Astrocyte (in vitro differentiated cells and primary cell): ENCODE data around the gene HSPA4. TPM values are rescaled to one million over a fixed set of nuclear protein-coding genes. Genes with fewer than 3 reads are reported as not detected.
"Not testable (repeated sequence)": the region's sequence is repeated elsewhere in the genome, so short reads cannot be mapped to it uniquely, and the experiment has no call there.

Experiments used
- DNase-seq: peaks from one replicate; pipeline ENCODE4 v3.0.0-alpha.2; 2010; ENCODE audit warnings: low read depth
- FAIRE-seq: peaks from 2 replicates; lab custom pipeline; 2011; peaks lifted over from hg19 to GRCh38; lab: Jason Lieb, UNC
- H2AFZ ChIP-seq: 2 replicates; pipeline ENCODE4 v1.6.0; 2012; ENCODE audit warnings: low read depth, low read length, inconsistent platforms
- H3K27ac ChIP-seq: 2 replicates; pipeline ENCODE4 v1.5.1; 2011; ENCODE audit warnings: low read depth, low read length, inconsistent platforms
- H3K27me3 ChIP-seq: 2 replicates; pipeline ENCODE4 v1.6.0; 2011; ENCODE audit warnings: low read length, inconsistent platforms; ENCODE audit not compliant: insufficient read depth
- H3K36me3 ChIP-seq: 2 replicates; pipeline ENCODE4 v1.5.1; 2011; ENCODE audit warnings: low read length, inconsistent platforms; ENCODE audit not compliant: insufficient read depth
- H3K4me1 ChIP-seq: 2 replicates; pipeline ENCODE4 v1.5.1; 2011; ENCODE audit warnings: low read length, inconsistent platforms; ENCODE audit not compliant: insufficient read depth
- H3K4me2 ChIP-seq: 2 replicates; pipeline ENCODE4 v1.6.0; 2012; ENCODE audit warnings: low read length, inconsistent platforms
- H3K4me3 ChIP-seq: 2 replicates; pipeline ENCODE4 v1.5.1; 2011; ENCODE audit warnings: low read depth, mild to moderate bottlenecking, low read length, inconsistent platforms; ENCODE audit not compliant: insufficient read depth
- H3K79me2 ChIP-seq: 2 replicates; pipeline ENCODE4 v1.6.0; 2012; ENCODE audit warnings: mild to moderate bottlenecking, low read length, inconsistent platforms; ENCODE audit not compliant: insufficient read depth
- H3K9ac ChIP-seq: 2 replicates; pipeline ENCODE4 v1.6.0; 2012; ENCODE audit warnings: mild to moderate bottlenecking, low read length, inconsistent platforms
- H3K9me3 ChIP-seq: 2 replicates; pipeline ENCODE4 v1.5.1; 2012; ENCODE audit warnings: low read depth, mild to moderate bottlenecking, low read length, inconsistent platforms; ENCODE audit not compliant: insufficient read depth
- H4K20me1 ChIP-seq: 2 replicates; pipeline ENCODE4 v1.6.0; 2012; ENCODE audit warnings: low read length, inconsistent platforms; ENCODE audit not compliant: insufficient read depth
- H3K27ac Mint-ChIP-seq: one replicate; pipeline ENCODE4 v1.8.0; 2021; ENCODE audit warnings: mild to moderate bottlenecking, mixed read lengths; ENCODE audit not compliant: unreplicated experiment
- H3K27me3 Mint-ChIP-seq: one replicate; pipeline ENCODE4 v1.8.0; 2021; ENCODE audit warnings: low read depth, mixed read lengths; ENCODE audit not compliant: unreplicated experiment
- H3K36me3 Mint-ChIP-seq: one replicate; pipeline ENCODE4 v1.8.0; 2021; ENCODE audit warnings: low read depth, mixed read lengths; ENCODE audit not compliant: unreplicated experiment
- H3K4me1 Mint-ChIP-seq: one replicate; pipeline ENCODE4 v1.8.0; 2021; ENCODE audit warnings: low read depth, mixed read lengths; ENCODE audit not compliant: unreplicated experiment
- H3K4me3 Mint-ChIP-seq: one replicate; pipeline ENCODE4 v1.8.0; 2021; ENCODE audit warnings: mild to moderate bottlenecking, moderate library complexity, mixed read lengths; ENCODE audit not compliant: unreplicated experiment
- H3K9me3 Mint-ChIP-seq: one replicate; pipeline ENCODE4 v1.8.0; 2021; ENCODE audit warnings: mild to moderate bottlenecking, mixed read lengths; ENCODE audit not compliant: unreplicated experiment
- CTCF ChIP-seq: IDR thresholded peaks from 2 replicates; pipeline ENCODE4 v1.5.1; 2011; ENCODE audit warnings: low read depth, mild to moderate bottlenecking, inconsistent platforms, low read length, moderate library complexity; ENCODE audit not compliant: insufficient read depth
- EZH2 ChIP-seq: IDR thresholded peaks from 2 replicates; pipeline ENCODE4 v1.6.1; 2012; ENCODE audit warnings: mild to moderate bottlenecking, low read length, inconsistent platforms; ENCODE audit not compliant: insufficient read depth
- total RNA-seq: library from RNA; stranded (reverse); gene quantifications from 2 replicates; pipeline ENCODE4 v1.2.1, GENCODE V29; 2021

Gene HSPA4
- total RNA-seq, 1 donor from 2014 or later, result 210 TPM

- FAIRE-seq, result no peak
- no peak for TF ChIP-seq EZH2
- no peak for TF ChIP-seq CTCF
- H3K27ac Mint-ChIP-seq, result no peak overlapping the region
Observed at GRCh38 chr5:133041157-133041784, 10.5 kb upstream of the HSPA4 start.

GRCh38 chr5:133041910-133042309, 9.9 kb upstream of the HSPA4 start:
- DNase-seq (peak; percentile 21), FAIRE-seq (no peak)
- Histone ChIP-seq H3K4me2 (no peak overlapping the region), H3K4me1 (peaks cover 4% of the 10 kb centered on the region), H3K36me3 (no peaks in the 10 kb centered on the region), H3K27ac (no peak overlapping the region), H4K20me1 (no peaks in the 10 kb centered on the region), H3K9ac (no peak overlapping the region), H3K4me3 (no peak overlapping the region), H3K27me3 (no peaks in the 10 kb centered on the region), H3K79me2 (no peaks in the 10 kb centered on the region), H3K9me3 (no peaks in the 10 kb centered on the region), H2AFZ (no peak overlapping the region)
- no peak for TF ChIP-seq EZH2
- H3K27me3 Mint-ChIP-seq, result no peaks in the 10 kb centered on the region
- H3K36me3 Mint-ChIP-seq, result peaks cover 2% of the 10 kb centered on the region
- H3K27ac Mint-ChIP-seq, result no peak overlapping the region
- peaks cover 2% of the 10 kb centered on the region for H3K9me3 Mint-ChIP-seq
- peaks cover 12% of the 10 kb centered on the region for H3K4me1 Mint-ChIP-seq
- H3K4me3 Mint-ChIP-seq, result no peak overlapping the region

More at GRCh38 chr5:133041157-133041784, 10.5 kb upstream of the HSPA4 start:
- no peaks in the 10 kb centered on the region for H4K20me1 ChIP-seq
- H3K4me1 Mint-ChIP-seq, result peaks cover 10% of the 10 kb centered on the region
- no peaks in the 10 kb centered on the region for H3K9me3 ChIP-seq
- H3K4me2 ChIP-seq, result no peak overlapping the region
- no peaks in the 10 kb centered on the region for H3K36me3 ChIP-seq
- peaks cover 4% of the 10 kb centered on the region for H3K4me1 ChIP-seq
- no peaks in the 10 kb centered on the region for H3K27me3 ChIP-seq
- H3K9me3 Mint-ChIP-seq, result no peaks in the 10 kb centered on the region
- H3K36me3 Mint-ChIP-seq, result no peaks in the 10 kb centered on the region
- H3K27me3 Mint-ChIP-seq, result no peaks in the 10 kb centered on the region
- peak overlapping the region; percentile 66 for H3K4me3 Mint-ChIP-seq
- H3K9ac ChIP-seq, result no peak overlapping the region
- no peak overlapping the region for H3K27ac ChIP-seq
- no peak overlapping the region for H2AFZ ChIP-seq
- H3K79me2 ChIP-seq, result no peaks in the 10 kb centered on the region
- H3K4me3 ChIP-seq, result no peak overlapping the region
- no peak for DNase-seq

GRCh38 chr5:133046560-133046959, 5.3 kb upstream of the HSPA4 start:
- not testable (repeated sequence) for H3K36me3 Mint-ChIP-seq, H3K9me3 Mint-ChIP-seq, H4K20me1 ChIP-seq, H3K27me3 ChIP-seq, H3K4me2 ChIP-seq, FAIRE-seq, H3K4me3 Mint-ChIP-seq, H3K36me3 ChIP-seq, H3K4me3 ChIP-seq, H3K27me3 Mint-ChIP-seq, H3K9ac ChIP-seq, H3K9me3 ChIP-seq, H2AFZ ChIP-seq, DNase-seq
- peak overlapping the region; percentile 29 for H3K27ac ChIP-seq
- H3K79me2 ChIP-seq, result peaks cover 11% of the 10 kb centered on the region
- Mint-ChIP-seq H3K4me1 (peaks cover 23% of the 10 kb centered on the region), H3K27ac (peak overlapping the region; percentile 81)
- H3K4me1 ChIP-seq, result peaks cover 13% of the 10 kb centered on the region
